ENCODE results near the gene LLPH.

The LLPH gene

GRCh38 chr12:66107451-66107915, 23.1 kb downstream of the LLPH start:
- TF ChIP-seq, protein P1, sequence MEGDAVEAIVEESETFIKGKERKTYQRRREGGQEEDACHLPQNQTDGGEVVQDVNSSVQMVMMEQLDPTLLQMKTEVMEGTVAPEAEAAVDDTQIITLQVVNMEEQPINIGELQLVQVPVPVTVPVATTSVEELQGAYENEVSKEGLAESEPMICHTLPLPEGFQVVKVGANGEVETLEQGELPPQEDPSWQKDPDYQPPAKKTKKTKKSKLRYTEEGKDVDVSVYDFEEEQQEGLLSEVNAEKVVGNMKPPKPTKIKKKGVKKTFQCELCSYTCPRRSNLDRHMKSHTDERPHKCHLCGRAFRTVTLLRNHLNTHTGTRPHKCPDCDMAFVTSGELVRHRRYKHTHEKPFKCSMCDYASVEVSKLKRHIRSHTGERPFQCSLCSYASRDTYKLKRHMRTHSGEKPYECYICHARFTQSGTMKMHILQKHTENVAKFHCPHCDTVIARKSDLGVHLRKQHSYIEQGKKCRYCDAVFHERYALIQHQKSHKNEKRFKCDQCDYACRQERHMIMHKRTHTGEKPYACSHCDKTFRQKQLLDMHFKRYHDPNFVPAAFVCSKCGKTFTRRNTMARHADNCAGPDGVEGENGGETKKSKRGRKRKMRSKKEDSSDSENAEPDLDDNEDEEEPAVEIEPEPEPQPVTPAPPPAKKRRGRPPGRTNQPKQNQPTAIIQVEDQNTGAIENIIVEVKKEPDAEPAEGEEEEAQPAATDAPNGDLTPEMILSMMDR (IDR thresholded peaks at IDR 0.05), result peak; percentile 71

DNA sequence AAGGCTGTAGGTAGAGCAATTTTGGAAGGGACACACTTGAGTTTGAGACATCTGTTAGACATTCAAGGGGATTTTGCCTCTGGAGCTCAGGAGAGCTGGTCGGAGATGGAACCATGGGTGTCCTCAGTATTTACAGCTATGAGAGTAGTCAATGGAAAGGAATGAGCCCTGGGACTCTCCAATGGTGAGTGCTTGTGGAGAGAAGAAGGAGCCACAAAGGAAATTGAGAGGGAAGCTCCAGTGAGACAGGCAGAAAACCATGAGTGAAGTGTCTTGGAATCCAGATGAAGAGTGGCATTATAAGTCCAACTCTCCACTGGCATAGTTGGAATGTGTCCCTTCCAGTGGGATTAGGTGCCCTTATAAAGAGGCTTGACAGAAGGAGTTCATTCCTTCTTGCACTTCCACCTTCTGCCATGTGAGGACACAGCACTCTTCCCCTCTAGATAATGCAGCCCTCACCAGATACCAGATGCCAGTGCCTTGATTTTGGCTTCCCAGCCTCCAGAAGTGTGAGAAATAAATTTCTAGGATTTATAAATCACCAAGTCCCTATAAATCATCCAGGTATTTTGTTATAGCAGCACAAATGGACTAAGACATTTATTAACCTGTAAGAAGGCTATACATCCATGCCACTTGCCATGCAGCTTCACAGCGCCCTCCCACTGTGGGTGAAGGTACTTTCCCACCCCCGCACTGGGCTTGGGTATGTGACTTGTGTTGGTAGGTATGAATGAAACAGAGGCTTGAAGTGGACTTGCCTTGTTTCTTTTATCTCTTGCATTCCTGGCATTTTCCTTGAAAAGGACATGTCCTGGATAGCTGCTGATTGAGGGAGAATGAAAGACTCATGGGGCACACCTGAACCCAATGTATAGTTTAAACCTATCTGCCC, 27.3 kb downstream of the LLPH start:
- TF ChIP-seq, protein P1 (IDR thresholded peaks at IDR 0.05), result no peak

GRCh38 chr12:66092559-66093269, 37.8 kb downstream of the LLPH start:
- TF ChIP-seq, protein P1 (IDR thresholded peaks at IDR 0.05), result no peak

DNA sequence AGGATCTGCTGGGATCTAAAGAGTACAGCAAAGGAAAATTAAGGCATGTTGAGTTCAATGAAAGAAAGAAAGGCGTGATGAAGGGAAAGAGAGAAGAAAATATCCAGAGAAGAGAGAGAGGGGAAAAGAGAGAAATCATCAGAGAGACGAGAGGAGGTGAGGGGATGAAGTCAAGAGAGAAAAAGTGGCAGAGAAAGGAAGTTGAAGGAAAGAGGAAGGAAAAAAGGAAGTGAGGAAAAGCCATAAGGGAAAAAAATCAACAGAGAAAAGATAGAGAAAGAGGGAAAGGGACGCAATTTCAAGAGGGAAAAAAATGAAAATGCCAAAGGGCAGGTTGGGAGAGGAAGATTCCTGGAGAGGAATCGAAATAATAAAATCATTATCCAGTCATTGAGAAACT, 40.4 kb downstream of the LLPH start:
- TF ChIP-seq, protein P1 (IDR thresholded peaks at IDR 0.05), result no peak

- TF ChIP-seq, protein P1 (IDR thresholded peaks at IDR 0.05), result peak; percentile 83
Measured at GRCh38 chr12:66087365-66087943, 43.1 kb downstream of the LLPH start.

- TF ChIP-seq, protein P1 (IDR thresholded peaks at IDR 0.05), result no peak
Measured at GRCh38 chr12:66085998-66086397, 44.6 kb downstream of the LLPH start.

DNA sequence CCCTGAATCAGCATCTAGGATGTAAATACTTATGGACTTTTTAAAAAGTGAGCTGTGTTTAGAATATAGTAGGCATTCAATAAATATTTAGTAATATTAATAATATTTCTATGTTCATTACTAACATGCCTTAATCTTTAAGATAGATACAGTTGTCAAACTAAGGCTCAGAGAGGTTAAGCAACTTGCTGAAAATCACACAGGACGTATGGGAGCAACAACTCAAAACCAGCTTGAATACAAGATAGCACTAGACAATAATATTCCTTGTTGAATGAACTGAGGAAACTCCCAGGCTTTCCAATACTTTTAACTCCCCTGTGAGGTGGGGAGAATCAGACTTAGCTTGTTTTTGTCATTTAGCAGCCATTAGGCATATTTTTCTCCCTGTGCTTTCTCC, 45.3 kb downstream of the LLPH start:
- TF ChIP-seq, protein P1 (IDR thresholded peaks at IDR 0.05), result no peak

Measured in LNCAP (cell line).